RPMI7951 (cell line): Measurements from ENCODE around the gene NBEAL2. TPM values are rescaled to one million over a fixed set of nuclear protein-coding genes. Genes with fewer than 3 reads are reported as not detected.

Experiments
- DNase-seq: peaks from one replicate; pipeline ENCODE4 v3.0.0-alpha.2; 2012; ENCODE audit warnings: low read depth
- total RNA-seq: library from RNA; depleted of rRNA; stranded (reverse); fragments of >200 nt; shearing (Covaris generic); gene quantifications from 2 replicates; pipeline ENCODE4 v1.2.3, GENCODE V29; 2014; rRNA removed

NBEAL2 gene
- total RNA-seq: 4.1 and 6.1 TPM in 2 replicates

GRCh38 chr3:46978985-46979944, at the start of gene NBEAL2:
Gene NBEAL2, plus strand, starts transcription at chr3:46979666. Its CDS starts 196 bp downstream, at chr3:46979862.
- peak; percentile 93 for DNase-seq

DNA sequence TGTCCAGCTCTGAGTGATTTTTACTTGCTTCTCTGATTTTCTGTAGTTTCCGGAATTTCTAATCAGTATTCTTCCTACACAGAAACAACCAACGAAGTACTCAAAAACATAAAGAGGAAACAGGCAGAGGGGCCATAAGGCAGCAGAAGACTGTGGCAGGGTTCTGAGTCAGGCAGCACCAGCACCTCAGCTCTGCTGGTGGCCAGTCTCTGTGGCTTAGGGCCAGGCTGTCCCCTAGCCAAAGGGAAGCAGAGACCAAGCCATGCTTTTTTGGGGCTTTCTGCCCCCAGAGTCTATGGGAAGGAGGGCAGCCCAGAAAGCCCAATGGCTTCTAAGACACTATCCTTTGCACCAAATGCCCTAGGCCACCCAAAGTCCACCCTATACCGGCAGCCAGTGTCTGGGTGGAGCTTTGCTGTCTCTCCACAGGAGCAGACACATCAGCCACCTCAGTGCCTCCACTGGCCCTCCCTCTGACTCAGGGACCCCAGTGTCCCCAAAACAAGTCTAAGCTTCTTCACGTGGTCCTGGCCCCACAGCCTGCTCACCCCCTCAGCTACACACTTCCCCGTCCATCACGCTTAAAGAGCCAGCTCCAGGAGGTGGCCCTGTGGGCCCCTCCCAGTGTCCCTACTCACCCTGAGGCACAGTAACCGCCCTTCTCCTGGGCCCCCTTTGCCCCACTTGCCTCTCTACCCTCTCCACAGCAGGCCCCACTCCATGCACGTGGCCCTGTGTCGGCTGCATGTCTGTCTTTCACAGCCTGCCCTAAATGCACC, 49.1 kb upstream of the NBEAL2 start:
- DNase-seq: peak; percentile 46

DNA sequence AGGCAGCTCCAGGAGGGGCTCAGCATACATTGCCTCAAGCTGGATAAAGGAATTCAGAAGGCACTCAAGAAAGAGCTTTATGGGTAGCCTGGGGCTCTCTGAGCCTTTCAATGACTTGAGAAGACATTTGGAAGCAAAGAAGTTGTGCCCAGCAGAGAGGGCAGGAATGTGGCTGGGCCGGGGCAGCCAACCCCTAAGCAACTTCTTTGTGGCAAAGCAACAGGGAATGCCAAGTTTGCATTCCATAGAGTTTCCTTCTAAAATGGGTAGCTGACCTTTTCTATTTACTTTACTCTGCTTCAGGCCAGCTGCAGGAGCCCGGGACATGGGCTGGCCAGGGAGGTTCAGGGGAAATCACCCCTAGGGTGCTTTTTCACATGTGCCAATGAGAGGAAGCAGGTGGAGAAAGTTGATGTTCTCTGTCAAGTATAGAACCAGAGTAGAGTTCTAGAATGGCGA, 48.5 kb upstream of the NBEAL2 start:
- peak; percentile 73 for DNase-seq

DNA sequence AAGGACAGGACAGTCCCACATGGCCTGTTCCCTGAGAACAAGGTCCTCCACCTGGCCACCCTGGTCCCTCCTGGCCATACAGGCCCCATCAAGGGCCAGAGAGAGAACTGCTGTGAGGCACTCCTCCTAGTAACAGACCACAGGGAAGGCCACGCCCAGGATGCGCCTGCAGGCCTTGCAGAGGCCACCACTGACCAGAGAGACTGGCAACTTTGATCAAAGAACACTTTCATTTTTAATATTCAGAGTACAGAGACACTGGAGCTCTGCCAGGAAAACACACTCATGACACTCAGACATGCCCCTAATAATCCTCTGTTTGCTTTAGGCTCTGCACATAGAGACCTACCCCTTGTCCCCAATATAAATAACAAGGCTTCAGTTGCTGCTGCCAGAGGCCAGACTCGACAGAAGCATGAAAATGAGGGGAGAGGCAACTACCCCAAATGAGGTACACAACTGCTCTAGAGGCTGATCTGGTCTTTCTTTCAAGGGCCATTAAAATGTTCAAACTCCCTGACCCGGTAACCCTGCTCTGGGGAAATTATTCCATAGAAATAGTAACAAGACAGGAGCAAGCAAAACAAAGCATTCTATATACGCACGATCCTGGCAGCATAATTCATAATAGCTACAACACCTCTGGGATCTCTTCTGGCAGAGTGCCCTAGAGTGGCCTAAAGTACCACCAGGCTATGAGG, 47.7 kb upstream of the NBEAL2 start:
- peak; percentile 86 for DNase-seq

- DNase-seq: no peak
These were observed 46.8 kb upstream of the NBEAL2 start for GRCh38 chr3:46932455-46933225.

DNA sequence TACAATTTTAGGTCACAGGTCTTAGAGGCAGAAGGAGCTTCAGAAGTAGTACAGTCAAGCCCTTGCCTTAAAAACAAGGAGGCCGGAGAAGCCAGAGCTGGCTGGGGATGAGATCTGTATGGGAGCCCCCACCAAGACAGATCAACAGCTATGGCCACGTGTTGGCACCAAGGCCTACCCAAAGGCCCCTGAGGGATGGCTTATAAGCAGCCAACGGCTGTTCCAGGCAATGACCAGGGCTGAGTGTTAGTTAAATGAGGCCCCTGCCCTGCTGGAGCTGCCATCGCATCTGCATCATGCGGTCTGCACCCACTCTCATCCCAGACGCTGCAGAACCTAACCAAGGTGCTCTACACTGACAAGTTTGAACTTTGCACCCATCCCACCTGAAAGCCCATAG, 46.2 kb upstream of the NBEAL2 start:
- no peak for DNase-seq

DNA sequence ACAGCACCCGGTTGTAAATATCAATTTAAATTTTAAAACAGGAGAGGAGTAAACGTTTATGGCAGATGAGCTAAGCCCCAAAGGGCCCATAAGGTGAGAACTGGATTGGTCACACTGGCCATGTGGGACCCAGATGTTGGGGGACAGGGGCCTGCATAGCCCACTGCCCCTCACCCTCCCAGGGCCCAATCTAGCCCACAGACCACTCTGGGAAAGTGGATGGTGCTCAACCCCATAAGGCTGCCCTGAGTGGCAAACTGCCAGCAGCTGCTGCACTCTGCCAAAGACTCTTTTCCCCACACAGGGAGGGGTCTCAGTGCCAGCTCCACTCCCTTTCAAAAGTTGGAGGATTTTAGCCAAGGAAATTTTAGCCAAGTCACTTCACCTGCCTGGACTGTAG, 45.4 kb upstream of the NBEAL2 start:
- DNase-seq: no peak

DNA sequence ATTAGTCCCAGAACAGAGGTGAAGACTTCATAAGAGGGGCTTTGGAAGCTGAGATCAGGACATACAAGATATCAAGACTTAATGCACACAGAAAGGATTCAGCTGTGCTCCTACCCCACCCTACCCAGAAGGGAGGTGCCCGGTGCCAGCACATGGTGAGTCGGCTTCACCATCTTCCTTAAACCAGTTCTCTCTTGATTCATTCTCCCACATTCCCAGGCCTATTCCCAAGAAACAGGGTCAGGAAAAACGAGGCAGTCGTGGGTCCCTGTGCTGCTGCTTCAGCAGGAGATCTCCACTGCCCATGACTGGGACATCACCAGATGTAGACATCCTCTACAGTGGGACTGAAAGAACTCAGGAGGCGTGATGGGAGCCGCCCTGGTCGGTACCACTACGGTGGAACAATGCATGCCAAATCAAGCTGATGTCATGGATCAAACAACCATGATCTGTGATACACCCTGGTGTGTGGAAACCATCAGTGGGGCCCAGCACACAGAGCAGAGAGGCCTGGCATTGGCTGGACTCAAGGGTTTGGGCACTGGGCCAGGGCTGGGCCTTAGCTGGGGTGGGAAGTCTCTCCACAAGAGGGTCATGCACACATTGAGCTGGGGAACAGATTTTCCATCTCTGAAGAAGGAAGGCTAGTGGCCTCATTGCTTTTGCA, 44.8 kb upstream of the NBEAL2 start:
- DNase-seq: peak; percentile 69

GRCh38 chr3:46935168-46935858, 44.2 kb upstream of the NBEAL2 start:
- DNase-seq: peak; percentile 98

- no peak for DNase-seq
These were observed 43.4 kb upstream of the NBEAL2 start for GRCh38 chr3:46935989-46936558.

GRCh38 chr3:46936733-46937250, 42.7 kb upstream of the NBEAL2 start:
- DNase-seq: peak; percentile 55

- DNase-seq: no peak
These were observed 41.3 kb upstream of the NBEAL2 start for GRCh38 chr3:46938118-46938517.

GRCh38 chr3:46939578-46940445, 39.7 kb upstream of the NBEAL2 start:
- no peak for DNase-seq

- no peak for DNase-seq
These were observed 37.4 kb upstream of the NBEAL2 start for GRCh38 chr3:46942076-46942475.

GRCh38 chr3:46942481-46943236, 36.8 kb upstream of the NBEAL2 start:
- no peak for DNase-seq

- no peak for DNase-seq
These were observed 36.0 kb upstream of the NBEAL2 start for GRCh38 chr3:46943237-46944187.
